ENCODE results near the gene RASSF8.

RASSF8 gene

DNA sequence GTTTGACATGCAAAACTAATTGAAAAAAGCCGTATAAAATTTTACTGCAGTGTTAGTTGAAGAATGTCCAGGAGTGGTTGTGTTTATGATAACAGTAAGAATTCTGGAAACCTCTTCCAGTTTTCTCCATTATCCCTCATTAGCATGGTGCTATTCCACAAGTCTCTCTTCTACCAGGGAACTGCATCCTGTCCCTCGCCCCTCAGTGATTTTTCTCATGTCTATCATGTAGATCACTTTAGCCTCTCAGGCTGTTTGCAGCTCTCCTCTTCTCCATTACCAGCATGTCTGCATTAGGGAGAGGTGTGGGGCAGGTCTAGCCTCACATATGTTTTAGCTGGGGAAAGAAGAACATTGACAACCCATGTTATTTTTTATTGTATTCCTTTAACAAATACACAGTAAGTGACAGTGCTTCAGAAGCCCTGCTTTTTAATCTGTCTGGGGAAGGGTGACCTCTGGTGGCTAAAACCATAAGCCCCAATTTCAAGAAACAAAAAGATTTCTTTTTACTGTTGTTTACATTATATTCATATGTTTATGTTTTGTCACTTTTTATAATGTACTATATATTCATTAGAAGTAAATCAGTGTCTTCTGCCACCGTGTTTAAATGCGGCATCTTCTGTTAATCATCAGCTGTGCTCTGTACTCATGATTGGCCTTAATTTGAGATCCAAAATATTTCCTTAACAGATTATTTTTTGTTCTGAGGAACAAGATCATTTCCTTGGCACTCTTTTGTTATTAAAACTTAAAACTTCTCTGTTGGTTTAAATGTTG is 70.7 kb downstream of the RASSF8 start:
- no peak for DNase-seq (ENCODE audit: low spot score)

DNA sequence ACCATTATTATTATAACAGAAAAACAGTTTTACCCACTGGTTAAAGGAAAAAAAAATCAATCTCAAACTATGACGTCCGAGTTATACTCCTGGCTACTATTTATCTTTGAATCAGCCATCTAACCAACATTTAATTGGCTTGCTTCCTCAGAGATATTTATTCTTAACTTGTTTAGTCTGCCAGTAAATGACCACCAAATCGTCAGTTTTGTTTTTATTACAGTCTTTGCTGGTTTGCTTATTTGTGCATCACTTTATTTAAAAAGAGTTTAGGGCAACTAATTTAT is 71.2 kb downstream of the RASSF8 start:
- DNase-seq (ENCODE audit: low spot score) = no peak

DNA sequence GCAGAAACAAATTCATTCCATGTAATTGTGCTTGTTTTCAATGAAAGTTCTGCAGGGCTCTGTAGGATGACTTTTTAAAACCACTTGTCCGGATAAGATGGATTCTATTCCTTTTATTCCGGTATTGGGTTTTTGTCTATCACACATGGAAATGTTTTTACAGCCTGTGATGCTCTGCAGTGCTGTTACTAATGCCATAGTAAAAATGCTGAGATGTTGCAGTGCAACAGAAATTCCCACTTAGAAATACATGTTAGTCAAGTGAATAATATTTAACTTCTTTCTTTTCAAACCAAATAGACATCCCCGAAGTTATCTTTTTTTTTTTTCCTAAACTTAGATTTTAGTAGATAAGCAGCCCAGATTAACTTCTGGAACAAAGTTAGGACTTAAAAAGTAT is 71.9 kb downstream of the RASSF8 start:
- DNase-seq (ENCODE audit: low spot score) = no peak

DNA sequence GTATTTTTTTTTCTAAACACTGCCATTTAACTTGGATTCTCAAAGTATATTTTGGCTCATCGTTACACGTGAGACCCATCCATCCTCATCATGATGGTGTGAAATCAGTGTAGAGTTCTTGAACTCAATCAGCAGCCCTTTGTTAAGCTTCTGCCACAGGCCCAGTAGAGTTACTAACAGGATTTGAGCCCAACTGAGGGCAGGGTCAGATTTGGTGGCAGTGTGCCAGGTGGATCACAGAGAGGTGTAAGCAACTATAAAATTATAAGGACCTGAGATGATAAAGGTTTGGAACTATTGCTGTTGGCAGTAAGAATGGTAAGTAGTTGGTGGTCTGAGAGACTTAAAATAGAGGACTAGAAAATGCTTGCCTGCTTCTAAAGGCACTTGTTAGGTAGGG is 72.8 kb downstream of the RASSF8 start:
- no peak for DNase-seq (ENCODE audit: low spot score)

- DNase-seq (ENCODE audit: low spot score) = no peak
Measured at GRCh38 chr12:26031827-26032226, 73.3 kb downstream of the RASSF8 start.

DNA sequence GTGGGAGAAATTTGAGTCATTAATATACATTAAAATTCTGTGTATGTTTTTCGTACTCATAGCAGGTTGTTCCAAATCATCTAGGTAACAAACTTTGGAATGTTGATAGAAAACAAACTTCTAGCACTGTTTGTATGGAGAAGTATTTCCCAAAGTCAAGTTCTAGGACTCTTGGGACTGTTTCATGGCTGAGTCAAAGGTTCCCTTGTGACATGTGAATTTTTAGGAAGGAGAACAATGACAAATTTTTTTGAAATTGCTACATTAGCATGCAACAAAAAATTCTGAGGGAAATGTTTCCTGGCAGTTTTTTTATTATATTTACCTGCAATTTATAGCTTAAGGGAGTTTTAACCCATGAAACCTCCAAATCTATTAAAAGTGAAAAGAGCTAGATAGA is 73.8 kb downstream of the RASSF8 start:
- DNase-seq (ENCODE audit: low spot score) = no peak

DNA sequence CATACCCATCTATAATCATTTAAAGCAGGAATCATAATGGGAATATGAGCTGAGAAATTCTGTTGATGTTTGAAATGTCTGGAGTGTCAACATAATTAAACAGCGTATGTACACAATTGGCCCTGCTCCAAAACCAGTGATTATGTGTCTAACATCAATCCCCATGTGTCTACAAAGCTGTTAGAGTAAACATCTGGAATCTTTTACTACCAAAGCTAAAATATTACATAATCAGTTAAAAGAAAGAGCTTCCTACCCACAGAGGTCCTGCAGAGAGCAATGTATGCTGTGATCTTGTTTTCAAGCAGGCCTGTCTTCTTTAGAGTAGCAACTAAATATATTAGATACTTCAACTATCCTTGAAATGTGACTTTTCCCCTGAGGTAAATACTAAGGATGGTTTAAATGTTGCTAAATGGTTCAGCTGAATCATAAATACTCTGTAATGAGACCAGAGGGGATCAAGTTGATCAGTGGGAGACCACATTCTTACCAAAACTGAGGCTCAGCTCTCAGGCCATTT is 74.3 kb downstream of the RASSF8 start:
- DNase-seq (ENCODE audit: low spot score) = no peak

GRCh38 chr12:26034371-26035142 is 76.1 kb downstream of the RASSF8 start:
- no peak for DNase-seq (ENCODE audit: low spot score)

GRCh38 chr12:26036877-26037276 is 78.4 kb downstream of the RASSF8 start:
- no peak for DNase-seq (ENCODE audit: low spot score)

DNA sequence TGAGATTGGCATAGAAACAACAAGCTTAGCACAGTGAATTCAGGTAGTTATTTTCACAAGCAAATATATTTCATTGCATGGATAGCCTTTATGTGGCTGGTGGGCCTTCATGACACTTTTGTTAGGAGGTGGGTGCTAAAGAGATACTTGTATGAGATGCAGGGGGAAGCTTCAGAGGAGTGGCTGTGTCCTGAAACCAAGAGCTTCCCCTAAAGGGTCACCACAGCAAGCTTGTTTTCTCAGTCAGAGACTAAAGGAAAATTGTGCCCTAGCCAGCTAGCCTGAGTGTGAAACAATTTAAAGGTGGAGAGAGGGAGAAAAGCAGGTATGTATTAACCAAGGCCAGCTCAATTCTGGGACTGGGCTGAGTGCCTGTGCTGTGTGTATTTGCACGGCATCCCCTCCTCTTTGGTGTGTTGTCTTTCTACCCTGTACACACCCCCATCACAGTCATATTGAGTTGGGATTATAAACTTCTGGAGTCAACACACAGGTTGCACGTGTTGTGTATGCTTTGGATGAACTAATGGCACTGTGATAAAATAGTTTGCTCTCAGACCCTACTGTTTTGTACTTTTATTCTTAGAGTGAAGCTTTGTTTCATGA is 79.2 kb downstream of the RASSF8 start:
- no peak for DNase-seq (ENCODE audit: low spot score)

DNA sequence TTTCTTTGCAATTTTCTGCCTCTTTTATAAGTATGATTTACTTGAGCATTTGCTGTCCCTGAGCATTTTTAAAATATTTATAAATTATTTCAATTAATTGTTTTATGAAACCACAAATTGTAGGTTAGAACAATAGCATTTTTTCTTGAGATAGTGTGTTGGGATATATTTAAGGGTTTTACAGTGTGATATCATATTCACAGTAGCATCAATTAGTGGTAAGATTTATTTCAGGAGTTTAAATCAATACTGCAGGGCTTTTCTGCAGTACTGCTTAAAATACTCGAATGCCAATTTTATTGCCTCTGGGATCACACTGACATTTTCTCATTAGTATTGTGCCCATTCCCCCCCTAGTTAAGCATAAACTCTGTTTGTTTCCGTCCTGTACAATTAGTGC is 84.2 kb downstream of the RASSF8 start:
- no peak for DNase-seq (ENCODE audit: low spot score)

- DNase-seq (ENCODE audit: low spot score) = no peak
Measured at GRCh38 chr12:26043135-26044006, 84.9 kb downstream of the RASSF8 start.

GRCh38 chr12:26044007-26044394 is 85.5 kb downstream of the RASSF8 start:
- DNase-seq (ENCODE audit: low spot score) = no peak

- DNase-seq (ENCODE audit: low spot score) = no peak
Measured at GRCh38 chr12:26044592-26044991, 86.1 kb downstream of the RASSF8 start.

- no peak for DNase-seq (ENCODE audit: low spot score)
Measured at GRCh38 chr12:26046203-26046602, 87.7 kb downstream of the RASSF8 start.

- no peak for DNase-seq (ENCODE audit: low spot score)
Measured at GRCh38 chr12:26046906-26047305, 88.4 kb downstream of the RASSF8 start.

- no peak for DNase-seq (ENCODE audit: low spot score)
Measured at GRCh38 chr12:26047401-26048226, 89.1 kb downstream of the RASSF8 start.

GRCh38 chr12:26052652-26053051 is 94.2 kb downstream of the RASSF8 start:
- DNase-seq (ENCODE audit: low spot score) = no peak

- DNase-seq (ENCODE audit: low spot score) = no peak
Measured at GRCh38 chr12:26054383-26054782, 95.9 kb downstream of the RASSF8 start.

GRCh38 chr12:26055087-26055486 is 96.6 kb downstream of the RASSF8 start:
- DNase-seq (ENCODE audit: low spot score) = no peak

DNA sequence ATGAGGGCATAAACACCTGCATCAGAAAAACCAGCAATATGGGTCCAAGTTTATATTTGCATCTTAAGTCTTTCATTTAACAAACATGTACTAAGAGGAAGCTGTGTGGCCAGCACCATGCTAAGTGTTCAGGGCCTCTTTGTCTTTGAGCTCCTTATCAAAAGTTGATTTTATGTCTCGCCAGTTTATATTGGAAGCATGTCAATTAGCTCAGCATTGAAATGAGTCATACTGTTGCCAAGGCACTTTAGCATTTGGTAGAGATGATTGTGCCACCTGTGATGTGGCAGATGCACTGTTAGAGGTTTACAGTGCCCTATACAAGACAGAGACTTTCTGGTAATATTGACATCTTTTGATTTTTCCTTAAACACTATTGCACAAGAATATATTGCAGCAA is 97.9 kb downstream of the RASSF8 start:
- no peak for DNase-seq (ENCODE audit: low spot score)
